ENCODE results near the gene AGER.
A peak's percentile ranks its signal among the peaks of the same experiment; 100 is the strongest.
"Not testable (repeated sequence)": the region's sequence is repeated elsewhere in the genome, so short reads cannot be mapped to it uniquely, and the experiment has no call there.

The AGER gene

DNA sequence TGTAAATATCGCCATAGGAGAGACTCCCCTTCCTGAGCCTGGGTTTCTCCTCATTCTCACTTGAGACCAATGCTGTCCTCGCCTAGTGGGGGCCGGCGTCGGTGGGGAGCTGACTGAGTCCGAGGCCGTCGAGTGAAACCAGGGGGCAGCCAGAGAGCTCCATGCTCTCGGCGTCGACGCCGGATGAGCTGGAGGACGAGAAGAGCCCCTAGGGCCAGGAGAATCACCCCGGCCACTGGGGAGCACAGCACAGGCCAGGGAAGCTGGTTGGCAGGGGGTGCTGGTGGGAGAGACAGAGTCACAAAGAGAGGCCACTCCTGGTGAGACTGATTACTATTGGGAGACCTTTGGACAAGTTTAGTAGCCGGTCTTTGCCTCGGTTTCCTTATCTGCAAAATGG is 14.8 kb upstream of the AGER start:
- DNase-seq (ENCODE audit: low read depth in 3 of 3), result no peak

DNA sequence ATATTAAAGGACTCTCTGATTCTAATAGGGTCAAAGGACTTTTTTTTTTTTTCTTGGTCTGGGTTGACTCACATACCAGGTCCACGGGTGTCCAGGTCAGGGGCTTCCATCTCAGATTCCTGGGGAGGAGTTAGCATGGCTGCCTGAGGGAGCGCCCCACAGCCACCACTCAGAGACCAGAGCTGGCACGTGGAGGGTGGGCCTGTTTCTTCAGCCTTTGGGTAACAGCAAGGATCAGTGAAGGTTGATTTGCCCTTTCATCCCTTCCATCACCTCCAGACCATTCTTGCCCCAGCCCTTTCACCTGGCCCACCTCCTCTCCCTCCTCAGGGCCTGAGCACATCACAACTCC is 14.3 kb upstream of the AGER start:
- no peak for DNase-seq (ENCODE audit: low read depth in 3 of 3)

DNA sequence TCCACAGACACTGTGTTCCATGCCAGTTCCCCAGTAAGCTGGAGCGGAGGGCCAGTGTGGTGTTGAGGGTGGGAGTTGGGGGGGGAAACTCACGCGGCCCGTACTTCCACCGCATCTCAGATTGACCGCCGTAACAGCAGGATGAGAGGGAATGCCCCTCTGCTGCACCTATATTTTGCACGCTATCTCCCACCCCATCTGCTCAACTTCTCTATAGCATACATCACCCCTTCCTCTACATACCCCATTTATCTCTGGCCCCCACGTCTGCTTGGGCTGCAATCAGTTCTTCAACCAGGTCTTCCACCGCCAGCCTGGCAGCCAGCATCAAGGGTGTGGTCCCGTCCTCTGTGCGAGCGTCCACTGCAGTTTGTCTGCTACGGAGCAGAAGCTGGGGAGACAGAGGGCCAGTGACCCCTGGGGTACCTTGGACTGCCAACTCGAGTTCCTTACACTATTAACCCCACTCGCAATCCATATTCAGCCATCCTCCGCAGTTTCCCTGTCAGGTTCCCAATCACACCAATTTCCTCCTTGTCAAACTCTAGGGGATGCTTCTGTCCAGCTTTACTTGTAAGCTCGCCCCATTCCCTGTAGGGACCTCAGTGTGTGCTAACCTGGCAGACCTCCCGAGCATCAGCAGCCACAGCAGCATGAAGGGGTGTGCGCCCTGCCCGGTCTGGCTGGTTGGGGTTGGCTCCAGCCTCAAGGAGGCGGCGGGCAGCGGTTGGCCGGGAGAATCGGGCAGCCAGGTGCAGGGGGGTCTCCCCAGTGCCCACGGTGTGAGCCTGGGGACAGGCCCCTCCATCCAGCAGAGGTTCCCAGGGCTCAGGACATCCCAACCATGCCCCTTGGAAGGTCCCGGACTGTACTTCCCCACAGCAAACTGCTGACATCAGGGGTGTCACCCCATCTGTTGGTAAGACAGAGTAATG is 12.9 kb upstream of the AGER start:
- no peak for DNase-seq (ENCODE audit: low read depth in 3 of 3)

DNA sequence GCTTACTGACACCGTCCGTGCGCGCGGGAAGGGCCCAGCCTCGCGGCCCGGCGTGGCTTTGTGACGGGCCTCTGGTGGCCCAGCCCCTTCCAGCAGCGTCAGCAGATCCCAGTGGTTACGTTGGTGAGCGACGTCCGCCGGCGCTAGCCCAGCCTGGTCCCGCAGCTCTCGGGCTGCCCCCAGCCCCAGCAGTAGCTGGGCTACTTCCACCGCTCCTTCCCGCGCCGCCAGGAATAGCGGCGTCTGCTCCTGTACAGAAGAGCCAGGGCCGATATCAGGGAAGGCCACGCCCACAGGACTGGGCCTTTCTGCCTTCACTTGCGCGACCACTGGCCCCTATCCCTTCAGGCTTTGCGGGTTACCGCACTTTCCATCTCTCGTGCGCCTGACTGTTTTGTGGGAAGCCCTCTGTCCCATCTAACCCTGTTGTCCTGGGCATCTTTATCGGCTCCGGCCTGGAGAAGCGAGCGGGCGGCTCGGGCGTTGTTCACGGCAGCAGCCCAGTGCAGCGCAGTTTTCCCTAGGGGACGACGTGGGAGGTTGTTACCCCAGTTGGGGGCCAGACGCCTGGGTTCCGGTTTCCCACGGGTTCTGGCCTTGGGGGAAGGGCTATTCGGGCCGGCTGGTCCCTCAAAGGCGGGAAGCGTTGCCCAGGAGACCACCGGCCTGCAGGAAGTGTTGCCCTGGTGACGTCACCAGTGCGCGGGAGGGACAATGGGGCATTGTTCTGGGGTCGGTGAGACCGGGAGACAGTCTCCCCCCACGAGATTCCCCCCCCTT is 12.0 kb upstream of the AGER start:
- peak in 1 of 3 donors; percentile 61 for DNase-seq (ENCODE audit: low read depth in 3 of 3)

DNA sequence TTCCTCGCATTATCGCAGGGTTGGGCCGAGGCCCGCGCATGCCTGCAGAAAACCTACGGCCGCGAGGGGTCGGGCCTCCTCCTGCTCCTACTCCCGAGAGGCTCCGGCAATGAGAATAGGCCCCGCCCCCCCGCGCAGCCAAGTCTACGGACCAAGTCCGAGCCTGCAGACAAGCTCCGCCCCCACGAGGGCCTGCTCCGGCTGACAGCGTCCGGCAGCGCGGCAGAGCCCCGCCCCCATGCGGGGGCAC is 11.5 kb upstream of the AGER start:
- peak; percentile 100 for DNase-seq (ENCODE audit: low read depth in 3 of 3)

DNA sequence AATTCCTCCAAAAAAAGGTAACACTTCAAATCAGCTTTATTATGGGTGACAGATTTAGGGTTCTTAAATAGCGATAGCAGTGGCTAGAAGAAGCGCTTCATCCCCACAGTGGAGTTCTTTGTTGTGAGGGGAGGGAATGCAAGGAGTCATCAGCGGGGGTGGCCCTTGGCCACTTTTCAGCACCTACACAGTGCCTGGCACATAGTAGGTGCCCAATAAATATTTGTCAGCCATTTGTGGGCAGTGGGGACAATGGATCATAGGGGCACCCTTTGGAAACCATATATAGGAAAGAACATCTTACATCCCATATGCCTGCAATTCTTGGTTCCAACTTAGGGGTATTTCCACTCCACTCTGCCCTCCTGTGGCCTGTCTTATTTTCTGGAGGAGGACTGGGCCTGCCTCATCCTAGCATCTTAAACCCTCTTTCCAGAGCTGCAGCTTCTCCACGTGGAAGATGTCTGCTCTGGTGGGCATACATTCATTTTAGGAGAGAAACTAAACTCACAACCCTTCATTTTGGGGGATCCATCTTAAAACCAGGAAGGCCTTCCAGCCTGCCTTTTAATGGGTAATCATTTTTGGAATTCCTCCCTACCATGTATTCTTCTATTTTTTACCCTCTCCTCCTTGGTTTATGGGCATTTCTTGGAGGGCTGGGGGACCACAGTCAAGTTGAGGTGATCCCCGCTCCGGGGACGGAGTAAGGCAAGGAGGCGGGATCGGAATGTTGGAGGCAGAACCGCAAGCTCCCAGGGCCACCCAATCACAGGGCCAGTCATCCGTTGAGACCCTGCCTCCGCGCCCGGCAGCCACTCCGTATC is 11.0 kb upstream of the AGER start:
- no peak for DNase-seq (ENCODE audit: low read depth in 3 of 3)

DNA sequence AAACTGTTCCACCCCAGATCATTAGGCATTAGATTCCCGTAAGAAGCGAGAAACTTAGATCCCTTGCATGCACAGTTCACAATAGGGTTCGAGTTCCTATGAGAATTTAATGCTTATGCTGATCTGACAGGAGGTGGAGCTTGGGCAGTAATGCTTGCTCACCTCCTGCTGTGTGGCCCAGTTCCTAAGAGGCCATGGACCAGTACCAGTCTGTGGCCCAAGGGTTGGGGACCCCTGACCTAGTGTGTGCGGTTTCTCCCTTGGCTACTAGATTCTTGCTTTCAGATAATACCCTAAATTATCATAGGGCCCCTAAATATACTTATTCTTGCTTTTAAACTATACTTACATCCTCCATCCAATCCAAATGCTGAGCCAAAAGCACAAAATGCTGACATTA is 10.3 kb upstream of the AGER start:
- no peak for DNase-seq (ENCODE audit: low read depth in 3 of 3)

DNA sequence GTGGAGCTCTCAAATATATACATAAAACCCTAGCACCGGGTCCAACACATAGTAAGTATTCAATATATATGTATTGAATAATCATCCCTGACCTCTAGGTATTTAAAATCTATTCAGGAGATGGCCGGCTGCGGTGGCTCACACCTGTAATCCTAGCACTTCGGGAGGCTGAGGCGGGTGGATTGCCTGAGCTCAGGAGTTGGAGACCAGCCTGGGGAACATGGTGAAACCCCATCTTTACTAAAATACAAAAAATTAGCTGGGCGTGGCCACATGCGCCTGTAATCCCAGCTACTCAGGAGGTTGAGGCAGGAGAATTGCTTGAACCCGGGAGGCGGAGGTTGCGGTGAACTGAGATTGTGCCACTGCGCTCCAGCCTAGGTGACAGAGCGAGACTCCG is 9.0 kb upstream of the AGER start:
- DNase-seq (ENCODE audit: low read depth in 3 of 3), result not testable (repeated sequence)

DNA sequence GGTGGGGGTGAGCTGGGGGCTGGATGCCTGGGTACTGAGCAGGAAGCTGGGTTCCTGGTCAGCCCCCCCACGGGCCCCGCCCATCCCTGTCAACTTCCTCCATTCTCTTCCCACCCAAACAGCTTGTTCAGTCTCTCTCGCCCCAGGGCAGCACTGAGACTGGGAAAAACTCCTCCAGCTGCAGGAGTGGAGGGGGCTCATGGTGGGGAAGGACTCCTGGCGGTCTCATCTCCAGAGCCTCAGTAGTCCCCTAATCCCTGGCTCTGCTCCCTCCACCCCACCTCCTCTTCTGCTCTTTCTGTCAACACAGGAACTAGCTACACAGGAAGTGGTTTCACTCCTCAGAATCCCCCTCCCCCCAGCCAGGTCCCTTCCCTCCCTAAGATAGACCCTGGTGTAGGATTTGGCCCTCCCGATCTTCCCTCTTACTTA is 8.6 kb upstream of the AGER start, which contains the start of gene GPSM3:
GPSM3 (minus strand) TSS at position 36 of the 432 bp plus-strand sequence. CDS start 130 bp downstream, outside the sequence.
- DNase-seq (ENCODE audit: low read depth in 3 of 3), result no peak

DNA sequence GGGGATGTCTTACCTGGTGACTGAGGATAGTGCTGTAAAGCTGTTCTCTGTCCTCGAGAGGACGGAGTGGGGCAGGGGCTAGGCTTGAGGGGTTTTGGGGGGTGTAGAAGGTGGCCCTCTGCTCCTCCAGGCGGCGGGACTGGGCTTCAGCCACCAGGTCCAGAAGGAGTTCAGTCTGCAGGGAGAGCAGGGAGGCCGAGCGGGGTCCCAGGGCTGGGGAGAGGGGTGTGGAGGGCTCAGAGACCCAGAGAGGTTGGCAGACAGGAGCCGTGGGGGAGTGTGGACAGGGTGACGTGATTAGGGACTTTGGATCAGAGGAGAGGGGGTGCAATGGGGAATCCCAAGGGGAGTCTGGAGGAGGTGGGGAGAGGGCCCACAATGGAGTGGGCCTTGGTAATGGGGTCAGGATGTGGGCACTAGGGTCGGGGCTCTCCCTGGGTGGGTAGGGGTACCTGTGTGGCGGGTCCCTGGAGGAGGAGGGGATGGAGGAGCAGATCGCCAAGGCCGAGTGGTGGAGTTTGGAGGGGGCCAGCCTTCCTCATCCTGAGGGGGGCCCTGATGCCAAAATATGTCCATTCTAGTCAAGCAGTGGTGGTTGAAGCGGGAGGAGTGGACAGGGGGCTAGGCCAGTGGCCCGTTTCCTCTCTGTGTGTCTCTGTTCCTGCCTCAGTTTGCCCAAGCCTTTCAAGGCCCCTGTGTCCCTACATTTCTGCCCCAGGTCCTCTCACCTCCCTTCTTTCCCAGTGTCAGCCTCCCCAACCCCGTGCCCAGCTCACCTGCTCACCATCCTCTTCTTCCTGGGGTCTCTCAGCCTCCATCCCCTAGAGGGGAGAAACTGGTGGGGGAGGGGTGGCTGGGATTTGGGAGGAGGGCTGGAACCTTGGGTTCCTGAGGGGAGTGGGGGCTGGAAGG is 7.9 kb upstream of the AGER start:
- DNase-seq (ENCODE audit: low read depth in 3 of 3), result no peak

DNA sequence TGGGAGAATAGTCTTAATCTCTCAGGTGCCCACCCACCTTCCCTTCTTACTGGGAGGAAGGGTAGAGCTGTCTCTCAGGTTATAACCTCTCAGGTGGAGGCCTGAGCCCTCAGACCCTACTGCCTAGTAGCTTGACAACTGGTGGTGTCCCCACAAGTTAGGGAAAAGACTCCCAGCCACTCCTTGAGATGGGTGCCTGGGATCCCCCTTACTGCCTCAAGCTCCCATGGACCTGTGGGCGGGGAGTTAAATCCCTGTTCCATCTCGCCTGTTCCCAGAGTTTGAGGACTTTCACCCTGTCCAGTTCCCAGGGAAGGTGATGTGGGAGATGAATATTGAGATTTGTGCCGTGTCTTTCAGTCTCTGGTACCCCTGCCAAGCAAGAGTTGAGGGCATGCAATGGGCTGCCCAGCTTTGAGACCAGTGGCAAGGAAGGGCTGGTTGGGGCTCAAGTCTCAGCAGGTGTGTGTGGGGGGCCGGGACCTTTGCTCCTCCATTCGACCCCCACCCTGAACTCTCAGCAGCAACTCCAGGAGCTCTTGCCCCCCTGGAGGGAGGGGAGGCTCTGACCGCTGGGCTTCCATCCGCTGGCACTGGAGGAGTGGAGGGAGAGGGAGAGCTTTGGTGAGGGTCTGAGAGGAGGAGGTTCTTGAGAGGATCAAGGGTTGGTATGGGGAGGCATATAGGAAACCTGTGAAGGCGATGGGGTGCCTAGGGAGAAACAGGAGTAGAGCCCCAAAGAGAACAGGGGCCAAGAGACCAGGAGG is 7.0 kb upstream of the AGER start:
- DNase-seq (ENCODE audit: low read depth in 3 of 3), result no peak

DNA sequence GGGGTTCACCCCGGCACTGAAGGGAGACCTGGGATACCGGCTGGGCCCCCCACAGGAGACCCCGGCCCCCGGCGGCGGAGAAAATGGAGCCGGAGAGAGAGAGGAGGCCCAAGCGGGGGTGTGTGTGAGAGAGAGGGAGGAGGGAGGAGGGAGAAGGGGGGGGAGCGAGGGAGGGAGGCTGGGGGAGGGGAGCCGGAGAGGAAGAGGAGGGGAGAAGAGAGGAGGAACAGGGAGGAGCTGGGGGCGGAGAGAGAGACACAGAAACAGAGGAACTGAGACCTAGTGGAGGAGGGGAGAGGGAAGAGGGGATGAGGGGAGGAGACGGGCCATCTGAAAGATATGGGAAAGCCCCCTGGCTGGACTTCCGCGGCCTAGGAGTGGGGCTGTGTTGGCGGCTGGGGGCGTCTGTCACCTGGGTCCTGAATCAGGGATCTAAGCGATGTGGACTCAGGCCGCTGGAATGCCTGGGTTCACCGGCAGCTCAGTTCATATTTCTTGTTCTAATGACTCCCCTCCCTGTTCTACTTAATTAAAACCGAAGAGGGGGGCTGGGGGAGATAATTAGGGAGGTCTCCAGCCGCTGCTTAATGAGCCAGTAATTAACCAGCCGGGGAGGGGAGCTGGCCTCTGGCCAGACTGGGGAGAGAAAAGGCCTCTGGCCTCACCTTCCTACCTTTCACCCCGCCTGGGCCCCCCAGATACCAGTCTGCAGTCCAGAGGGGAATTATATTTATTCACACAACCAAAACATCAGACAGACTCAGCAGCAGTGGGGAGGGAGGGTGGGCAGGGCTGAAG is 6.2 kb upstream of the AGER start, which contains the start of gene PBX2:
PBX2 (minus strand) TSS at position 149 of the 798 bp plus-strand sequence. CDS start 287 bp downstream, outside the sequence.
- peak; percentile 63 to 86 (median 67) for DNase-seq (ENCODE audit: low read depth in 3 of 3)

DNA sequence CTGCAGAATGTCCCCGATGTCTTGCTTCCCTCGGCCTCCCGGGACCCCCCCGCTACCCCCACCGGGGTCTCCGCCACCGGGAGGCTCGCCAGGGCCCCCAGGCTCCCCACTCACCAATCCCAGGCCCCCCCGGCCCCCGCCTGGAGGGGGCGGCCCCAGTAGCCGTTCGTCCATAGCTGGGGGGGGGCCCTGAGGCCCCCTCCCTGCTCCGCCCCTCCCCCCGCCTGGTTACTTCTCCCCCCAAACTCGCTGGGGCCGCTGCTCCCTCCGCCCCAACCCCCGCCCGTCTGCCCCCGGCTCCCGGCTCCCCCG is 5.6 kb upstream of the AGER start:
- DNase-seq (ENCODE audit: low read depth in 3 of 3), result no peak

DNA sequence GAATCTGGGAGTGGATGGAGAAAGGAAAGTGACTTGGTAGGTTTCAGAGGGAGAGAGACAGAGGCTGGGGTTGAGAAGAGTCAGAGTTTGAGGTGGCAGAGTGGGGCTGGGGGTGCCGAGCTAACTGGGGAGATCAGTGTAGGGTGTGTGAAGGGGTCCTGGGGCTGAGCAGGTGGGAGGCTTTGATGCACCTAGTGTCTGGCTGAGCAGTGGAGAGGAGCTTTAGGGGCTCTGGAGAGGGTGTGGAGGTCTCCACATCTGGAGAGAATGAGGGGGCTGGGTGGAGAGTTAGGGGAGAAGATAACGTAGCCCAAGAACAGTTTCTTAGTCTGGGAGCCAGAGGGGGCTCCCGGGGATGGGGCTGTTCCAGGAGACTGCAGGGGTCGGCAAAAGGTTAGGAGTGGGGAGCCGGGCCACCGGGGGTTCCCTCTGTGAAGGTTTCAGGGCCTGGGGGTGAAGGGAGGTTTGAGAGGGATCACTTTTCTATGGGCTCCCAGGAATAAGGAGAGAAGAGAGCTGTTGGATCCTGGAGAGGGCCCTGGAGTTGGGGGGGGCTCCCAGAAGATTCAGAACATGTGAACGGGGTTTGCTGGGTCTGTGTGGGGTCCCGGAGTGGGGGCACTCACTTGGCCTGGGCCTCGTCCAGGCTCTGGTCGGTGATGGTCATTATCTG is 5.2 kb upstream of the AGER start:
- no peak for DNase-seq (ENCODE audit: low read depth in 3 of 3)

DNA sequence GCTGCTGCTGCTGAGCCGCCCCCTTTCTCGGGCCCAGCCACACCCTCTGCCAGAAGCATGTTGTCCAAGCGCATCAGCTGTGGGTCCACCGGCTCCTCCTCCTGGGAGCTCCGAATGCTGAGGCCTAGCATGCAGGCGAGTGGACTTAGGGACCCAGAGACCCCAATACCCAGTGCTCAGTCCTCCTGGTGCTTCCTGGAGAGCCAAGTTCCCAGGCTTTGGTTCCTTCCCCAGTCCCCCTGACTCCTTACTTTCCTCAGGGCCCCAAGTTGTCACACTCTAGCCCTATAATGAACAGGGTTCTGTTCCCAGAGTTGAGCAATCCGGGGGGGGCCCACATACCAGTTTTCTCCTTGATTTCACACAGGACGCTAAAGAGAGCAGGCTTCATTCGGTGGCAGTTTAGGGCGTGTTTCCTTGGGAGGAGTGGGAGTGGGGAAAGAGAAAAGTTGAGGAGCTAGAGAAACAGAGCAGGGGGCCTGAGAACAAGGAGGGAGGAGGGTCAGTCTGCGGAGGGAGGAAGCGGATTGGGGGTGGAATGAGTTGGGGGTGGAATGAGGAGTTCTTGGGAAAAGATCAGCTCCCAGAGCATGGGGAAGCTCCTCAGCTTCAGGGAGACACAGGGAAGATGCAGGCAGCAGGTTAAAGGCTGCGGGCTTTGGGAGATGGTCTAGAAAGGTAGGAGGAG is 4.5 kb upstream of the AGER start:
- no peak for DNase-seq (ENCODE audit: low read depth in 3 of 3)

DNA sequence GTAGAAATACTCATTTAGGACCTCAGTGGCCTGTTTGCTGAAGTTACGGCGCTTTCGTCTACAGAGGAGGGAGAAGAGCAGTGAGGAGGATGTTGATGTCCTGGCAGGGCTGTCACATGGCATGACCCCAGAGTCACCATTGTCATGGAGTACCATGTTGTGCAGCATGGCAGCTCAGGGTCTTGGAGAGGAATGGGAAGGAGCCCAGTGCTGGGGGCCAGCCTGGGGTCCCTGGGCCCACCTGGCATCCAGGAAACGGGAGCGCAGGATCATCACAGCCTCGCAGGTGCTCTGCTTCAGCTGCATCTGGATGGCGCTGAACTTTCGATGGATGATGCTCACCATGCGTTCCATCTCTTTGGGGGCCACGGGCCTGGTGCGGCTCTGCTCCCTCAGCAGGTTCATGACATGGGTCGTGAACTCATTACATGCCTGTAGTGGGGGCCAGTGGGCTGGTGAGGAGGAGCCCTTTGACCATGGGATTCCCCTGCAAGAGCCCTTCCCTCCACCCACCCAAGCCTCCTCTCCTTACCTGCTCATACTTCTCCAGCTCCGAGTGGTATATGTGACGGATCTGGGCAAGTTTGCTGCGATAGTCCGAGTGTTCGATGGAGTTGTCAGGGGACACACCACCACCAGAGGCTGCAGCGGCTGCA is 3.8 kb upstream of the AGER start:
- DNase-seq (ENCODE audit: low read depth in 3 of 3), result not testable (repeated sequence)

DNA sequence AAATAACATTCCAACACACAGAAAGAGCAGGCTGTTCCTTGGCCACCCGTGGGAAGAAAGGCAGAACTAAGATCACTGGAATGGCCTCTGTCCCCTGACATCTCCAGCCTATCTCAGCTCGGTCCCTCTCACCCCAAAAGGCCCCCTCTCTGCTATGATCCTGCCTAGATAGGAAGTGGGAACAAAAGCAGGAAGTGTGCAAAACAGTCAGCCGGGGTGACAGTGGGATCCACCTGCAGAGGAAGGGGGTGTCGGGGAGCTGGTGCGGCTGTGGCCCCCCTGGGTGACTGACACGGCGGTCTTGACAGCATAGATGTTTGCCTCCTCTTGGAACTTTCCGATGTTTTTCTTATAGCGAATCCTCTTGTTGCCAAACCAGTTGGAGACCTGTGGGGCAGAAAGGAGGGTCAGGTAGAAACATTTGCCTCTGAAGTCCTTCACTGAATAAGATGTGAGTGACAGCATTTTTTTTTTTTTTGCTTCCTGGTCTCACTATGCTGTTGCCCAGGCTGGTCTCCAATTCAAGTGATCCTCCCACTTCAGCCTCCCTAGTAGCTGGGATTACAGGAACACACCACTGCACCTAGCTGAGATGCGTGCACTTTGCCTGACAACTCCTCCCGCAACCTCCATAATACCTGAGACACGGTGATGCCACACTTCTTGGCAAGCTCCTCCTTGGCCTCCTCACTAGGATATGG is 3.1 kb upstream of the AGER start:
- no peak for DNase-seq (ENCODE audit: low read depth in 3 of 3)
